Endodermal cell (in vitro differentiated cells): Measurements from ENCODE around the gene CBFA2T3. TPM values are rescaled to one million over a fixed set of nuclear protein-coding genes. Genes with fewer than 3 reads are reported as not detected.

ENCODE experiments used
- DNase-seq: peaks from one replicate; pipeline ENCODE4 v3.0.0-alpha.2; 2017
- H3K27ac ChIP-seq: 2 replicates; pipeline ENCODE4 v1.5.1; 2013; ENCODE audit warnings: mild to moderate bottlenecking, low read depth, low read length, moderate library complexity
- H3K27me3 ChIP-seq: 2 replicates; pipeline ENCODE4 v1.6.1; 2013; ENCODE audit warnings: mild to moderate bottlenecking, low read length, moderate library complexity; ENCODE audit not compliant: insufficient read depth, control insufficient read depth, poor library complexity, severe bottlenecking
- H3K36me3 ChIP-seq: 2 replicates; pipeline ENCODE4 v1.7.0; 2013; ENCODE audit warnings: mild to moderate bottlenecking, low read length, moderate library complexity; ENCODE audit not compliant: control insufficient read depth, insufficient read depth
- H3K4me1 ChIP-seq: one replicate; pipeline ENCODE4 v1.7.0; 2013; ENCODE audit warnings: low read length; ENCODE audit not compliant: control insufficient read depth, insufficient read depth
- H3K4me3 ChIP-seq: 2 replicates; pipeline ENCODE4 v1.5.1; 2013; ENCODE audit warnings: mild to moderate bottlenecking, low read length, moderate library complexity
- H3K9ac ChIP-seq: 2 replicates; pipeline ENCODE4 v1.6.1; 2013; ENCODE audit warnings: mild to moderate bottlenecking, low read length, moderate library complexity; ENCODE audit not compliant: poor library complexity, severe bottlenecking; ENCODE audit errors: extremely low read depth
- H3K9me3 ChIP-seq: 2 replicates; pipeline ENCODE4 v1.6.1; 2013; ENCODE audit warnings: mild to moderate bottlenecking, low read length, moderate library complexity; ENCODE audit not compliant: control insufficient read depth
- H3K27ac Mint-ChIP-seq: 2 replicates; pipeline ENCODE4 v1.8.0; 2020; ENCODE audit warnings: mixed read lengths
- H3K27me3 Mint-ChIP-seq: 2 replicates; pipeline ENCODE4 v1.8.0; 2021; ENCODE audit warnings: mild to moderate bottlenecking, mixed read lengths; ENCODE audit not compliant: insufficient read depth
- H3K36me3 Mint-ChIP-seq: 2 replicates; pipeline ENCODE4 v1.8.0; 2020; ENCODE audit warnings: low read depth, mixed read lengths
- H3K4me1 Mint-ChIP-seq: 2 replicates; pipeline ENCODE4 v1.8.0; 2020; ENCODE audit warnings: mixed read lengths
- H3K4me3 Mint-ChIP-seq: 2 replicates; pipeline ENCODE4 v1.8.0; 2020; ENCODE audit warnings: mild to moderate bottlenecking, moderate library complexity, mixed read lengths
- H3K9me3 Mint-ChIP-seq: 2 replicates; pipeline ENCODE4 v1.8.0; 2020; ENCODE audit warnings: mild to moderate bottlenecking, mixed read lengths
- WGBS, 2 experiments: methylation state at CpG; one replicate each; pipeline versions ENCODE4 v1.1.5 to v1.1.7; 2013; ENCODE audit warnings: missing lambda C conversion rate in 2 of 2, mixed read lengths in 1 of 2; ENCODE audit not compliant: insufficient coverage in 1 of 2, insufficient read length in 1 of 2; 5-methylcytosine and 5-hydroxymethylcytosine counted together
- total RNA-seq, 2 donors: library from RNA; stranded (reverse); fragmentation: NEBNext Ultra II Directional in 1 of 2; extraction: Animal tissue kit (Norgen Biotek cat#: 25700) in 1 of 2; gene quantifications; 2 replicates in 1 of 2; 3 replicates in 1 of 2; pipeline ENCODE4 v1.2.1, GENCODE V29; 2021
- TF ChIP-seq, protein P1 (sequence below): fragments of 200-600 bp; sonication (generic); conservative IDR thresholded peaks from 2 replicates; pipeline ENCODE4 v1.5.0; 2021; ENCODE audit warnings: antibody characterized with exemption, mild to moderate bottlenecking

Gene CBFA2T3
- total RNA-seq, 2 donors from 2014 or later: 1.0 to 3.1 TPM

GRCh38 chr16:88839026-88839529 lies 137.9 kb downstream of the CBFA2T3 start:
- Histone ChIP-seq H3K4me1 (no peaks in the 10 kb centered on the region), H3K27me3 (no peaks in the 10 kb centered on the region), H3K4me3 (no peak overlapping the region), H3K36me3 (no peaks in the 10 kb centered on the region), H3K9me3 (no peaks in the 10 kb centered on the region), H3K9ac (no peak overlapping the region), H3K27ac (peak overlapping the region; percentile 16)
- Mint-ChIP-seq H3K36me3 (peaks cover 17% of the 10 kb centered on the region), H3K9me3 (no peaks in the 10 kb centered on the region), H3K4me3 (no peak overlapping the region), H3K4me1 (no peaks in the 10 kb centered on the region), H3K27me3 (no peaks in the 10 kb centered on the region), H3K27ac (no peak overlapping the region)
- TF ChIP-seq, protein P1, sequence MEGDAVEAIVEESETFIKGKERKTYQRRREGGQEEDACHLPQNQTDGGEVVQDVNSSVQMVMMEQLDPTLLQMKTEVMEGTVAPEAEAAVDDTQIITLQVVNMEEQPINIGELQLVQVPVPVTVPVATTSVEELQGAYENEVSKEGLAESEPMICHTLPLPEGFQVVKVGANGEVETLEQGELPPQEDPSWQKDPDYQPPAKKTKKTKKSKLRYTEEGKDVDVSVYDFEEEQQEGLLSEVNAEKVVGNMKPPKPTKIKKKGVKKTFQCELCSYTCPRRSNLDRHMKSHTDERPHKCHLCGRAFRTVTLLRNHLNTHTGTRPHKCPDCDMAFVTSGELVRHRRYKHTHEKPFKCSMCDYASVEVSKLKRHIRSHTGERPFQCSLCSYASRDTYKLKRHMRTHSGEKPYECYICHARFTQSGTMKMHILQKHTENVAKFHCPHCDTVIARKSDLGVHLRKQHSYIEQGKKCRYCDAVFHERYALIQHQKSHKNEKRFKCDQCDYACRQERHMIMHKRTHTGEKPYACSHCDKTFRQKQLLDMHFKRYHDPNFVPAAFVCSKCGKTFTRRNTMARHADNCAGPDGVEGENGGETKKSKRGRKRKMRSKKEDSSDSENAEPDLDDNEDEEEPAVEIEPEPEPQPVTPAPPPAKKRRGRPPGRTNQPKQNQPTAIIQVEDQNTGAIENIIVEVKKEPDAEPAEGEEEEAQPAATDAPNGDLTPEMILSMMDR: peak; percentile 57
- WGBS, 2 experiments: 93 to 94% methylated on average over 35 to 39 of the region's 39 CpGs
- no peak for DNase-seq

- TF ChIP-seq, protein P1: no peak
- no peaks in the 10 kb centered on the region for H3K4me1 Mint-ChIP-seq
- no peaks in the 10 kb centered on the region for H3K36me3 ChIP-seq
- H3K4me3 ChIP-seq: no peak overlapping the region
- H3K36me3 Mint-ChIP-seq: peaks cover 17% of the 10 kb centered on the region
- no peaks in the 10 kb centered on the region for H3K27me3 Mint-ChIP-seq
- no peak for DNase-seq
- 94 to 97% methylated on average over 14 to 19 of the region's 19 CpGs for WGBS, 2 experiments
- H3K4me3 Mint-ChIP-seq: no peak overlapping the region
- H3K4me1 ChIP-seq: no peaks in the 10 kb centered on the region
- no peaks in the 10 kb centered on the region for H3K27me3 ChIP-seq
- no peaks in the 10 kb centered on the region for H3K9me3 ChIP-seq
- no peak overlapping the region for H3K9ac ChIP-seq
- H3K9me3 Mint-ChIP-seq: no peaks in the 10 kb centered on the region
- H3K27ac Mint-ChIP-seq: no peak overlapping the region
- H3K27ac ChIP-seq: no peak overlapping the region
Measured at GRCh38 chr16:88838566-88838965, 138.4 kb downstream of the CBFA2T3 start.

DNA sequence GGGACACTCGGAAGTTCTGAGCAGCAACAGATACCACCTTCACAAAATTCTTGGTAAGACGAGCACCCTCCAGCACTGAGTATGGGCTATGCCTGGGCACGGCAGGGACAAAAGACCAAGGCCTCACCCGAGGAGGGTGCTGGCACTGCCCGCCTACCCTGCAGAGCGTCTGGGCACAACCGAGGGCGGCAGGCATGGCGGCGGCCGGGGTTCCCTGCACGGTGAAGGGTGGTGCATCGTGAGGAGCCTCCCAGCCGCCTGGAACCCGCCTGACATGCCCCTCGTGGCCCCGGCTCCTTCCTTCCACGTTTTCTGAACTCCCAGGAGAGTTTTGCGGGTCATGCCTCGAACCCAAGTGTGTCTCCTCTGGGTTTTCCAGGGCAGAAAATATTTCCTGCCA lies 139.2 kb downstream of the CBFA2T3 start:
- H3K27me3 ChIP-seq: no peaks in the 10 kb centered on the region
- TF ChIP-seq, protein P1: no peak
- H3K4me1 ChIP-seq: no peaks in the 10 kb centered on the region
- H3K9me3 ChIP-seq: no peaks in the 10 kb centered on the region
- no peak overlapping the region for H3K4me3 ChIP-seq
- DNase-seq: no peak
- H3K36me3 ChIP-seq: no peaks in the 10 kb centered on the region
- no peaks in the 10 kb centered on the region for H3K9me3 Mint-ChIP-seq
- WGBS, 2 experiments: 91 to 97% methylated on average over 18 to 20 of the region's 20 CpGs
- peaks cover 14% of the 10 kb centered on the region for H3K36me3 Mint-ChIP-seq
- no peak overlapping the region for H3K27ac ChIP-seq
- no peak overlapping the region for H3K27ac Mint-ChIP-seq
- no peaks in the 10 kb centered on the region for H3K4me1 Mint-ChIP-seq
- no peaks in the 10 kb centered on the region for H3K27me3 Mint-ChIP-seq
- H3K4me3 Mint-ChIP-seq: no peak overlapping the region
- H3K9ac ChIP-seq: no peak overlapping the region
